Caki2 (cell line): Measurements from ENCODE around the gene GPRC5C. TPM values are rescaled to one million over a fixed set of nuclear protein-coding genes. Genes with fewer than 3 reads are reported as not detected.

Experiments used
- DNase-seq: peaks from one replicate; pipeline ENCODE4 v3.0.0-alpha.2; 2015; ENCODE audit warnings: low read depth
- in situ Hi-C: cut with HindIII; loops from 2 replicates; pipeline ENCODE4 v1.10.0; 2016; ENCODE audit warnings: low sequenced_read_pairs, low pct_unique_long_range_greater_than_20kb, mixed read lengths
- total RNA-seq: library from RNA; depleted of rRNA; stranded (reverse); fragments of >200 nt; shearing (Covaris generic); gene quantifications from 2 replicates; pipeline ENCODE4 v1.2.3, GENCODE V29; 2014; ENCODE audit warnings: low replicate concordance

GPRC5C gene
- total RNA-seq, 1 experiment from 2014 or later: 424 TPM

DNA sequence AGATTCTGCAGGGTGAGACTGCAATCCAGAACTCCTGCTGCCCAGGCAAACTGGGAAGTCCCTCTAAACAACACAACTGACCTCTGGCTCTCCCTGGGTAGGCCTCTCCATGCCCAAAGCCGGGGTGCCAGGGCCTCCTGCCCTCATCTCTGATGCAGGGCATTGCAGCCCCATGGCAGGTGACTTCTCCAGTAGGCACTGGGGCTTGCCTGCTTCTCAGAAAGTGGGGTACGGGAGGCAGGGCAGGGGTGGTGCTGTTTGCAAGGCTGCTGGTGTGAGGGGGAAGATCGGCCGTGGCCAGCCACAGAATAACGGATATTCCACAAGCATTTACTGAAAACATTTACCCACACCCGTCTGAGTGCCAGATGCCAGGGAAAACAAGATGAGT lies 4.1 kb upstream of the GPRC5C start:
- in situ Hi-C loops: no loop called here
- no peak for DNase-seq

DNA sequence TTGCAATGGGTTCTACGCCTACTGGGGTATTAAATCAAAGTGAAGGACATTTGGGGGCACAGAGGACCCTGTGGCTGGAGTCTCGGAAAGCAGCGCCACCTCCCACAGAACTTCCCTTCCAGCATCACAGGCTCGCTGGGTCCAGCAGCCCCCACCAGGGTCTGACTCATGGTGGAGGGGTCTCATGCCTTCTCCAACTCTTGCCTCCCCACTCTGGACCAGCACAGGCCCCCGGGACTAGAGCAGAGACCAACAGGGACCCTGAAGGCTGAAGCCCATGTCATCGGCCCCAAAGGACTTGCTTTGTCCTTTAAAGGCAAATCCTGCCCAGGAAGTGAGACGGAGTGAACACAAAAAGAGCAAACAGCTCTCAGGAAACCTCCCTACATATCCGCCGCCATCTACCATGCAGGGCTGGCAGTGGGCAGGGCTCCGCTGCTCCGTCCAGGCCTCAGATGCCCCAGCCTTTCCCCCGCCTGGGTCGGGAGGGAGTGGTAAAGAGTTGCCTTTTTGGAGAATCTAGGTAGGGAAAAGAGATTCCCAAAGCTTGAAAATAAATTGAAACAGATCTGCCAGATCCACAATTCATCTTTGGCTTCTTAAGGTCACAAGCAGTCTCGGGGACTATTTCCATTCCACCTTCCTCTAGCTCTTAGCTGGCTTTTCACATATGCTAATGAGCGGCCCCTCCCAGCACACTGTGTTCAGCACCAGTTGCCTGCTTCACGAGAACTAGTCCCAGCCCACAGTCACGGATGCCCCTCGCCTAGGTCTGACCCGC lies 2.1 kb upstream of the GPRC5C start:
- no peak for DNase-seq
- in situ Hi-C loops: no loop called here

DNA sequence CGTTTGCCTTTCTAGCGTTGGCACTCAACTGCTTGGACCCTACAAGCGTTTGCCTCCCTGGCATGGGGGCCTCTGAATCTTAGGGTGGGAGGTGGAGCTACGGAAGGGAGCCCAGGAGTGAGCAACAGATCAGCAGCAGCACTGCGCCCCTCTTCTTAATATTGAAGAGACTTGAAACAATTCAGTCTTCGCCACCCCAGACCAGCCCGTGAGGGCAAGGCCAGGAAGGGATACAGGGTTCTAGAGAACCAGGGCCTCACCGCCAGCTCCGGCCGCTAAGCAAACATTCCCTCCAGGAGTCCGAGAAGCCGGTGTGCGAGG lies 1.5 kb upstream of the GPRC5C start:
- no peak for DNase-seq
- in situ Hi-C loops: no loop called here

- in situ Hi-C loops: no loop called here
- DNase-seq: peak; percentile 96
Observed at GRCh38 chr17:74430706-74431567, 951 bp upstream of the GPRC5C start.

GRCh38 chr17:74432424-74432690 lies 469 bp downstream of the GPRC5C start:
- DNase-seq: no peak
- in situ Hi-C loops: no loop called here

- DNase-seq: no peak
- in situ Hi-C loops: no loop called here
Observed at GRCh38 chr17:74432766-74433391, 991 bp downstream of the GPRC5C start.

DNA sequence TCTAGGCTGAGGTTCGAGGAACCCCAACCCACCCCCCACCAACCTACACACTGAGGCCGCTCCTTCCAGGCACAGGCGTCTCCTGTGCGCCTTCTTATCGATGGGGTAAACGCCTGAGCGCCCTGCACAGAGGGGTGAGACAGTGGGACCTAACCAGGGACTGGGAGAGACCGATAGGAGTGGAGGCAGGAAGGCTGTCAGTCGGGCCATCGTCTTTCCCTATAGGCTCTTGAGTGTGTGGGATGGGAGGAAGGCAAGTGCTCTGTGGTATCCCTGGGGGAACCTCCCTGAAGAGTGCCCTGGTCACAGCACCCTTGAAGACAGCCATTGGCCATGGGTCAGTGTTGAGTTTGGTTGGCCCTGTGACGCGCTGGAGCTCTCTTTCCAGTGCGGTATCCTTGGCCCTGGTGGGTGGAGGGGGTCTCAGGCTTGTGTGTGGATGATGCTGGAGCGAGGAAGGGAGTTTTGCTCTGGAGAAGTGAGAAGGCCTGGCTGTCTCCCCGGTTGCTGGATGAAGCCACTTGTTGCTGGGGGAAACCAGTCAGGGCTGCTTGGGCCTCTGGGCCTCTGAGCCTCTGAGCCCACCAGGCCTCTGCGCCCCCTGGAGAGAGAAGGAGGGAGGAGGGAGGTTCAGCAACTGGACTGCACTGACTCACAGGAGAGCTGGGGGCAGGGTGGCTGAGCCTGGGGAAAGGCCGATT lies 1.7 kb downstream of the GPRC5C start:
- in situ Hi-C loops: no loop called here
- peak; percentile 74 for DNase-seq

- DNase-seq: no peak
- in situ Hi-C loops: no loop called here
Observed at GRCh38 chr17:74435775-74436359, 4.0 kb downstream of the GPRC5C start.

DNA sequence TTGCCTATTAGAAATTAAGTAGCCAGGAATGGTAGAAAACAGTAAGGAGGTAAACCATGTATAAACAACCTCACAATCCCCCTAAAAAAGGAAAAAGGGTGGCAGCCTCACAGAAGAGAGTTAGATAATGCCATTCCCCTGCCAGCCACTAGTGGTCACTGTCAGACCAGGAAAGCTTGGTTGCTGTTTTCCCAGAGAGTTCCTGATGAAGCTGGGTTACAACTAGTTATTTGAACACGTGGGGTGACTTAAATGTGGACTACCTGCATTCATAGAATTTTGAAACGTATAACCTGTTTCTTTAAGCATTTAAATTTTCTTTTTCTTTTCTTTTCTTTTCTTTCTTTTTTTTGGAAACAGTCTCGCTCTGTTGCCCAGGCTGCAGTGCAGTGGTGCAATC lies 5.8 kb downstream of the GPRC5C start:
- DNase-seq: no peak
- in situ Hi-C loops: no loop called here

DNA sequence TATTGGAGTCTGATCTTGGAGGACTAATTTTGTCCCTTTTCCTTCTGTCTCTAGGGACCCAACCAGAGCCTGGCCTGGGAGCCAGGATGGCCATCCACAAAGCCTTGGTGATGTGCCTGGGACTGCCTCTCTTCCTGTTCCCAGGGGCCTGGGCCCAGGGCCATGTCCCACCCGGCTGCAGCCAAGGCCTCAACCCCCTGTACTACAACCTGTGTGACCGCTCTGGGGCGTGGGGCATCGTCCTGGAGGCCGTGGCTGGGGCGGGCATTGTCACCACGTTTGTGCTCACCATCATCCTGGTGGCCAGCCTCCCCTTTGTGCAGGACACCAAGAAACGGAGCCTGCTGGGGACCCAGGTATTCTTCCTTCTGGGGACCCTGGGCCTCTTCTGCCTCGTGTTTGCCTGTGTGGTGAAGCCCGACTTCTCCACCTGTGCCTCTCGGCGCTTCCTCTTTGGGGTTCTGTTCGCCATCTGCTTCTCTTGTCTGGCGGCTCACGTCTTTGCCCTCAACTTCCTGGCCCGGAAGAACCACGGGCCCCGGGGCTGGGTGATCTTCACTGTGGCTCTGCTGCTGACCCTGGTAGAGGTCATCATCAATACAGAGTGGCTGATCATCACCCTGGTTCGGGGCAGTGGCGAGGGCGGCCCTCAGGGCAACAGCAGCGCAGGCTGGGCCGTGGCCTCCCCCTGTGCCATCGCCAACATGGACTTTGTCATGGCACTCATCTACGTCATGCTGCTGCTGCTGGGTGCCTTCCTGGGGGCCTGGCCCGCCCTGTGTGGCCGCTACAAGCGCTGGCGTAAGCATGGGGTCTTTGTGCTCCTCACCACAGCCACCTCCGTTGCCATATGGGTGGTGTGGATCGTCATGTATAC lies 8.0 kb downstream of the GPRC5C start:
- DNase-seq: no peak
- in situ Hi-C loops: no loop called here

- no peak for DNase-seq
- in situ Hi-C loops: no loop called here
Observed at GRCh38 chr17:74441537-74441936, 9.6 kb downstream of the GPRC5C start.

GRCh38 chr17:74442291-74442669 lies 10.4 kb downstream of the GPRC5C start:
- no peak for DNase-seq
- in situ Hi-C loops: no loop called here

GRCh38 chr17:74442670-74443515 lies 11.0 kb downstream of the GPRC5C start:
- peak; percentile 53 for DNase-seq
- in situ Hi-C loops: no loop called here

DNA sequence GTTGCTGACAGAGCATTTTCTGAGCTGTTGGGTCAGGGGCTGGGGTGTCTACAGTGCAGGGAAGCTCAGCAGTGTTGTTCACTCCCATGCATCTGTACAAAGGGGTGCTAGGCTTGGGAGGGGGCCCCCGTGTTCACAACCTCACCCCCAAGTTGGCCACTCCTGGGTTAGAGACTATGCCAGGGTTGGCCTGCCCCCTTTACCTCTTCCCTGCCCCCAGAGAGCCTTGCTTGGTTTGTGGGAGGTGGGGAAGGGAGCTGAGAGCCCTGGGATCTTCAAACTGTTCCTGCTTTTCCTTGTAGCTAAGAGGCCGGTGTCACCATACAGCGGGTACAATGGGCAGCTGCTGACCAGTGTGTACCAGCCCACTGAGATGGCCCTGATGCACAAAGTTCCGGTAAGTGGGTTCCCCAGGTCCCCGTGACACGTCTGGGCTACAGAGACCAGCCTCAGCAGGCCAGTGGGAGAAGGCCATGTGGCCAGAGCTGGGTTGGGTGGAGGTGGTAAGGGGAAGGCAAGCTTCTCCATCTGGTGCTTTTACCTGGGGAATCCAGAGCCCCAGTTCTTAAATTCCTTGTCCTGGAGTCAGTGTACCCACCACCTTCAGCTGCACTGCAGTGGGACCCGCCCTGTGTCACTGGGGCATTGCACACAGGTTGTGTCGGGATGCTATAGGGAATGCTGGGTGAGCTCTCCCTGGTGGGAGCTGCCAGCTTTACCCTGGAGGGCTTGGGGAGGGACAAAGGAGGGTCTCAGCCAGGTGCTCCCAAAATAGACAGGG lies 11.8 kb downstream of the GPRC5C start:
- no peak for DNase-seq
- in situ Hi-C loops: no loop called here

GRCh38 chr17:74444406-74444805 lies 12.5 kb downstream of the GPRC5C start:
- no peak for DNase-seq
- in situ Hi-C loops: no loop called here

GRCh38 chr17:74445158-74445557 lies 13.3 kb downstream of the GPRC5C start:
- in situ Hi-C loops: no loop called here
- no peak for DNase-seq
